ENCODE measurements around the gene MAPK14.

Gene MAPK14

DNA sequence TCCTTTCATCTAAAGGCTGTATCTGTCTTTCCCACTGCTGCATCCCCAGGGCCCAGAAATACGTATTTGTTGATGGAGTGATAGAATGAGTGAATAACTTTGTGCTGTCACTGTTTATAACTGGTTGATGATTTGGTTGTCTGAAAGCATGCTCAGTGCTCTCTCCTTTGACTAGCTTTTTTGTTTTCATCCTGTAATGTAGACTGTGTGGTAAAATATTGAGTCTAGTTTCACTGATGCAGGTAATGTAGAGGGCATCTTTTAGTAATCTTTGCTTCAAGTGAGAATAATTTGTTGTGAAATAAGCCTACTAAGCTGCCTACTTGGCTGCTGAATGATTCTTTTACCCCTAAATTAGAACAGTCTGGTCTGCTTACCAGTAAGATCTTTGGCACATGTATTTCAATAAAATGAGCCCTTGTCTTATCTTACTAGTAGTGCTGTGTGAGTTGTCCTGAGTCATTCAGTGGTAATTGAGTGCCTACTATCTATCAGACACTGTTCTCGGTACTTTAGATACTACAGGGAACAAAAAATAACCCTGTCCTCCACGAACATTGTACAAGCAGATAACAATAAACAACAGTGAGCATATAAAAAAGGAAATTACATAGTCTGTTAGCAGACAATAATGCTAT is 39.9 kb downstream of the MAPK14 start:
- H3K27ac ChIP-seq (replicated peaks): no peak overlapping the region
- DNase-seq (ENCODE audit: low read depth in 1 of 2, low spot score in 1 of 2): no peak
- TF ChIP-seq REST (IDR thresholded peaks at IDR 0.05; ENCODE audit: insufficient replicate concordance, low read depth): no peak
- no peak for TF ChIP-seq POLR2AphosphoS5 (IDR thresholded peaks at IDR 0.05; ENCODE audit: low read depth)
- no peak for TF ChIP-seq SPI1 (IDR thresholded peaks at IDR 0.05; ENCODE audit: borderline replicate concordance, low read depth)
- no peak for TF ChIP-seq GABPA (IDR thresholded peaks at IDR 0.05; ENCODE audit: low read depth)
- TF ChIP-seq, protein P1, sequence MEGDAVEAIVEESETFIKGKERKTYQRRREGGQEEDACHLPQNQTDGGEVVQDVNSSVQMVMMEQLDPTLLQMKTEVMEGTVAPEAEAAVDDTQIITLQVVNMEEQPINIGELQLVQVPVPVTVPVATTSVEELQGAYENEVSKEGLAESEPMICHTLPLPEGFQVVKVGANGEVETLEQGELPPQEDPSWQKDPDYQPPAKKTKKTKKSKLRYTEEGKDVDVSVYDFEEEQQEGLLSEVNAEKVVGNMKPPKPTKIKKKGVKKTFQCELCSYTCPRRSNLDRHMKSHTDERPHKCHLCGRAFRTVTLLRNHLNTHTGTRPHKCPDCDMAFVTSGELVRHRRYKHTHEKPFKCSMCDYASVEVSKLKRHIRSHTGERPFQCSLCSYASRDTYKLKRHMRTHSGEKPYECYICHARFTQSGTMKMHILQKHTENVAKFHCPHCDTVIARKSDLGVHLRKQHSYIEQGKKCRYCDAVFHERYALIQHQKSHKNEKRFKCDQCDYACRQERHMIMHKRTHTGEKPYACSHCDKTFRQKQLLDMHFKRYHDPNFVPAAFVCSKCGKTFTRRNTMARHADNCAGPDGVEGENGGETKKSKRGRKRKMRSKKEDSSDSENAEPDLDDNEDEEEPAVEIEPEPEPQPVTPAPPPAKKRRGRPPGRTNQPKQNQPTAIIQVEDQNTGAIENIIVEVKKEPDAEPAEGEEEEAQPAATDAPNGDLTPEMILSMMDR (IDR thresholded peaks at IDR 0.05; ENCODE audit: insufficient read depth, low read length): no peak

DNA sequence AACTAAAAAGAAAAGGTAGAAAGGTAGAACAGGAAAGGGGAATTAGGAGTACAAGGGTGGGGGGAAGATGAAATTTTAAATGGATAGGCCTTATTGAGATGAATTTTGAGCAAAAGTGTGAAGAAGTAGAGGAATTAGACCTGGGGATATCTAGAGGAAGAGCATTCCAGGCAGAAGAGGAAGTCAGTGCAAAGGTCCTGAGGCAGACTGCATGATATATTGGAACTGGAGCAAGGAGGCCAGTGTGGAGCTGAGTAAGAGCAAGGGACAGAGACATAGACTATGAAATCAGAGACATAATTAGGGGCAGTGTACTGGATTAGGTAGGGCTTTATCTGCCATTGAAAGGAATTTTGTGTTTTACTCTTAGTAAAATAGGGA is 40.4 kb downstream of the MAPK14 start:
- Histone ChIP-seq H3K4me3 (replicated peaks; ENCODE audit: insufficient read depth, low read length) (no peak overlapping the region), H3K27ac (replicated peaks) (no peak overlapping the region), H3K27me3 (ENCODE audit: insufficient read depth, poor library complexity, severe bottlenecking) (no peaks in the 10 kb centered on the region)
- DNase-seq (ENCODE audit: low read depth in 1 of 2, low spot score in 1 of 2): no peak
- TF ChIP-seq, protein P1 (IDR thresholded peaks at IDR 0.05; ENCODE audit: insufficient read depth, low read length): no peak
- TF ChIP-seq POLR2AphosphoS5 (IDR thresholded peaks at IDR 0.05; ENCODE audit: low read depth) (no peak), GABPA (IDR thresholded peaks at IDR 0.05; ENCODE audit: low read depth) (no peak), REST (IDR thresholded peaks at IDR 0.05; ENCODE audit: insufficient replicate concordance, low read depth) (no peak), SPI1 (IDR thresholded peaks at IDR 0.05; ENCODE audit: borderline replicate concordance, low read depth) (no peak)

More for the DNA sequence above, 39.9 kb downstream of the MAPK14 start:
- Histone ChIP-seq H3K4me3 (replicated peaks; ENCODE audit: insufficient read depth, low read length) (no peak overlapping the region), H3K27me3 (ENCODE audit: insufficient read depth, poor library complexity, severe bottlenecking) (no peaks in the 10 kb centered on the region)

- H3K4me3 ChIP-seq (replicated peaks; ENCODE audit: insufficient read depth, low read length): no peak overlapping the region
- no peak for DNase-seq (ENCODE audit: low read depth in 1 of 2, low spot score in 1 of 2)
- H3K27me3 ChIP-seq (ENCODE audit: insufficient read depth, poor library complexity, severe bottlenecking): no peaks in the 10 kb centered on the region
- H3K27ac ChIP-seq (replicated peaks): no peak overlapping the region
- peak; percentile 75 for TF ChIP-seq REST (IDR thresholded peaks at IDR 0.05; ENCODE audit: insufficient replicate concordance, low read depth)
- TF ChIP-seq, protein P1 (IDR thresholded peaks at IDR 0.05; ENCODE audit: insufficient read depth, low read length): no peak
These were observed 41.0 kb downstream of the MAPK14 start for GRCh38 chr6:36068586-36068985.
